Pancreas (tissue), 10 donors: Measurements from ENCODE around the gene NPLOC4. TPM values are rescaled to one million over a fixed set of nuclear protein-coding genes. Genes with fewer than 3 reads are reported as not detected.
A peak's percentile ranks its signal among the peaks of the same experiment; 100 is the strongest.

Experiments used
- ATAC-seq, 4 donors: fragments of 200-7000 bp; cut with Tn5 transposase; one replicate each; pipeline versions ENCODE4 v1.8.0 to v1.9.1; 2020; ENCODE audit warnings: mild to moderate bottlenecking in 4 of 4, moderate library complexity in 4 of 4
- DNase-seq, 6 donors: peaks; one replicate each; pipeline ENCODE4 v3.0.0-alpha.2; 2020
- FAIRE-seq: peaks from 2 replicates; lab custom pipeline; 2012; peaks lifted over from hg19 to GRCh38; lab: Jason Lieb, UNC
- H3K27ac ChIP-seq, 4 donors: fragments of 200-600 bp; sonication (generic); 1 replicate in 3 of 4; 2 replicates in 1 of 4; pipeline versions ENCODE4 v1.5.0 to v1.8.0; 2020
- H3K27me3 ChIP-seq, 4 donors: fragments of 200-600 bp; one replicate each; pipeline ENCODE4 v1.8.0; 2021
- H3K36me3 ChIP-seq, 3 donors: fragments of 200-600 bp; sonication (generic) in 1 of 3; one replicate each; pipeline versions ENCODE4 v1.5.0 to v1.8.0; 2020 to 2021
- H3K4me1 ChIP-seq, 3 donors: fragments of 200-600 bp; one replicate each; pipeline ENCODE4 v1.8.0; 2021
- H3K4me3 ChIP-seq, 4 donors: fragments of 200-600 bp; sonication (generic) in 2 of 4; one replicate each; pipeline versions ENCODE4 v1.5.0 to v1.8.0; 2020 to 2021
- H3K9me3 ChIP-seq, 4 donors: fragments of 200-600 bp; one replicate each; pipeline ENCODE4 v1.8.0; 2021
- CTCF ChIP-seq, 4 donors: fragments of 200-600 bp; sonication (generic) in 3 of 4; IDR thresholded peaks; one replicate each; pipeline versions ENCODE4 v1.5.0 to v1.8.0; 2021; ENCODE audit warnings: antibody characterized with exemption in 4 of 4
- WGBS, 2 donors: extraction: QIAGEN DNeasy Blood & Tissue Kit; methylation state at CpG; one replicate each; pipeline ENCODE4 v1.1.7; 2013; 5-methylcytosine and 5-hydroxymethylcytosine counted together
- intact Hi-C, 3 donors: fragments of 100-400 bp; cut with DNase I; formaldehyde crosslinking; loops; one replicate each; pipeline versions ENCODE4 v1.11.1 to v1.14.2; 2022
- polyA plus RNA-seq, 2 donors: library from polyadenylated mRNA; stranded (reverse); fragments of 200-250 nt; gene quantifications; one replicate each; pipeline ENCODE4 v1.2.3, GENCODE V29; 2013
- total RNA-seq, 6 donors: library from RNA; stranded (reverse); fragmentation: NEBNext Ultra II Directional in 4 of 6; extraction: Animal tissue kit (Norgen Biotek cat#: 25700) in 4 of 6; gene quantifications; one replicate each; pipeline versions ENCODE4 v1.2.1 to v1.2.4, GENCODE V29; 2021 to 2023
- donor health status: healthy with polysubstance abuse.
- donor health status: DM: no; HTN: no; CAD: no; lungs with moderate emphysema.
- donor health status: DM: no; HTN: no; CAD: no.
- donor health status: control.
- donor health status: control.
- donor health status: Bipolar disorder and iron deficiency.
- donor health status: DM: yes; HTN: yes; CAD: no.
- donor health status: DM: no; HTN: no; CAD: no.
- donor health status: DM: no; HTN: no; CAD: no.
- donor health status: DM: yes; HTN: yes; CAD: no.

Gene NPLOC4
- total and polyA plus RNA-seq, 8 donors: 32.5 to 54.8 (median 35.3) TPM

GRCh38 chr17:81672954-81673353 is 36.0 kb upstream of the NPLOC4 start:
- Histone ChIP-seq H3K4me1 (no peaks in the 10 kb centered on the region), H3K36me3 (peaks cover 0 to 16% (median 12%) of the 10 kb centered on the region in 3 donors), H3K4me3 (no peak overlapping the region), H3K9me3 (no peaks in the 10 kb centered on the region), H3K27ac (no peak overlapping the region), H3K27me3 (no peaks in the 10 kb centered on the region)
- FAIRE-seq (no peak), ATAC-seq (no peak), DNase-seq (no peak)
- WGBS, 2 donors: 90 to 95% methylated on average over 16 of the region's 16 CpGs
- intact Hi-C loops: no loop called here
- TF ChIP-seq CTCF (IDR thresholded peaks at IDR 0.05): no peak

- peaks cover 0 to 16% (median 12%) of the 10 kb centered on the region in 3 donors for H3K36me3 ChIP-seq
- H3K27me3 ChIP-seq: no peaks in the 10 kb centered on the region
- DNase-seq: peak in 1 of 6 donors; percentile 66
- no peak for TF ChIP-seq CTCF (IDR thresholded peaks at IDR 0.05)
- H3K9me3 ChIP-seq: no peaks in the 10 kb centered on the region
- no peak overlapping the region for H3K27ac ChIP-seq
- ATAC-seq: no peak
- peaks cover 0 to 4% (median 0%) of the 10 kb centered on the region in 3 donors for H3K4me1 ChIP-seq
- no peak overlapping the region for H3K4me3 ChIP-seq
- intact Hi-C loops: no loop called here
- no peak for FAIRE-seq
- 82 to 84% methylated on average over 18 of the region's 18 CpGs for WGBS, 2 donors
These were observed 35.6 kb upstream of the NPLOC4 start for GRCh38 chr17:81672504-81672903.

GRCh38 chr17:81667754-81668153 is 30.8 kb upstream of the NPLOC4 start:
- Histone ChIP-seq H3K4me3 (peak overlapping the region in 1 of 4 donors; percentile 80), H3K4me1 (peaks cover 0 to 15% (median 6%) of the 10 kb centered on the region in 3 donors), H3K27me3 (no peaks in the 10 kb centered on the region), H3K9me3 (no peaks in the 10 kb centered on the region), H3K36me3 (peaks cover 0 to 16% (median 7%) of the 10 kb centered on the region in 3 donors), H3K27ac (no peak overlapping the region)
- FAIRE-seq (no peak), DNase-seq (no peak), ATAC-seq (no peak)
- 84 to 88% methylated on average over 18 of the region's 18 CpGs for WGBS, 2 donors
- intact Hi-C loops: no loop called here
- no peak for TF ChIP-seq CTCF (IDR thresholded peaks at IDR 0.05)

- DNase-seq (peak; percentile 94 to 98 (median 96)), ATAC-seq (peak; percentile 98 to 99 (median 99)), FAIRE-seq (no peak)
- peaks cover 0 to 6% (median 0%) of the 10 kb centered on the region in 3 donors for H3K36me3 ChIP-seq
- no peak for TF ChIP-seq CTCF (IDR thresholded peaks at IDR 0.05)
- peak within 1 kb of the TSS; percentile 33 to 63 (median 62) for H3K27ac ChIP-seq
- intact Hi-C loops: no loop called here
- 0 to 1% methylated on average over 75 to 96 of the region's 96 CpGs for WGBS, 2 donors
- H3K9me3 ChIP-seq: no peaks in the 10 kb centered on the region
- H3K4me3 ChIP-seq: peak within 1 kb of the TSS; percentile 80 to 99 (median 98)
- H3K27me3 ChIP-seq: no peaks in the 10 kb centered on the region
- H3K4me1 ChIP-seq: peaks cover 0 to 15% (median 6%) of the 10 kb centered on the region in 3 donors
These were observed 29.7 kb upstream of the NPLOC4 start, which contains the start of the genes CCDC137 and OXLD1 for GRCh38 chr17:81666342-81667191. Gene CCDC137 (plus strand): TSS chr17:81666737. CDS start chr17:81666767, 30 bp downstream. Gene OXLD1 (minus strand): TSS chr17:81666605. CDS start chr17:81666577, 28 bp downstream.

- no peak for DNase-seq
- peak overlapping the region; percentile 80 to 99 (median 98) for H3K4me3 ChIP-seq
- no peaks in the 10 kb centered on the region for H3K9me3 ChIP-seq
- intact Hi-C loops: no loop called here
- TF ChIP-seq CTCF (IDR thresholded peaks at IDR 0.05): no peak
- H3K27me3 ChIP-seq: no peaks in the 10 kb centered on the region
- ATAC-seq: peak; percentile 17 to 30 (median 28)
- peaks cover 0 to under 1% (median 0%) of the 10 kb centered on the region in 3 donors for H3K36me3 ChIP-seq
- H3K27ac ChIP-seq: peak overlapping the region; percentile 33 to 63 (median 62)
- 0 to 1% methylated on average over 15 to 16 of the region's 16 CpGs for WGBS, 2 donors
- FAIRE-seq: no peak
- H3K4me1 ChIP-seq: peaks cover 0 to 15% (median 6%) of the 10 kb centered on the region in 3 donors
These were observed 29.1 kb upstream of the NPLOC4 start for GRCh38 chr17:81666092-81666341.
